ENCODE measurements around the gene GRM8.
"Not testable (repeated sequence)": the region's sequence is repeated elsewhere in the genome, so short reads cannot be mapped to it uniquely, and the experiment has no call there.

Gene GRM8

GRCh38 chr7:126689037-126689436 lies 563.7 kb downstream of the GRM8 start:
- DNase-seq (ENCODE audit: low read depth): no peak
- peaks cover 2% of the 10 kb centered on the region for H3K27me3 ChIP-seq (replicated peaks; ENCODE audit: control insufficient read depth, insufficient read depth, low read length)
- H3K4me3 ChIP-seq (ENCODE audit: low read length): no peak overlapping the region
- H3K4me1 ChIP-seq (ENCODE audit: control insufficient read depth, insufficient read depth, low read length): no peaks in the 10 kb centered on the region
- no peaks in the 10 kb centered on the region for H3K36me3 ChIP-seq (ENCODE audit: control insufficient read depth, insufficient read depth, low read length, severe bottlenecking)
- no peaks in the 10 kb centered on the region for H3K9me3 ChIP-seq (ENCODE audit: control insufficient read depth, low read length)
- no peak overlapping the region for H3K9ac ChIP-seq (ENCODE audit: low read length)

- Histone ChIP-seq H3K9me3 (ENCODE audit: control insufficient read depth, low read length) (no peaks in the 10 kb centered on the region), H3K27me3 (replicated peaks; ENCODE audit: control insufficient read depth, insufficient read depth, low read length) (peaks cover 2% of the 10 kb centered on the region), H3K4me1 (ENCODE audit: control insufficient read depth, insufficient read depth, low read length) (no peaks in the 10 kb centered on the region), H3K36me3 (ENCODE audit: control insufficient read depth, insufficient read depth, low read length, severe bottlenecking) (no peaks in the 10 kb centered on the region), H3K4me3 (ENCODE audit: low read length) (no peak overlapping the region), H3K9ac (ENCODE audit: low read length) (no peak overlapping the region)
- no peak for DNase-seq (ENCODE audit: low read depth)
Observed at GRCh38 chr7:126686474-126686873, 566.3 kb downstream of the GRM8 start.

DNA sequence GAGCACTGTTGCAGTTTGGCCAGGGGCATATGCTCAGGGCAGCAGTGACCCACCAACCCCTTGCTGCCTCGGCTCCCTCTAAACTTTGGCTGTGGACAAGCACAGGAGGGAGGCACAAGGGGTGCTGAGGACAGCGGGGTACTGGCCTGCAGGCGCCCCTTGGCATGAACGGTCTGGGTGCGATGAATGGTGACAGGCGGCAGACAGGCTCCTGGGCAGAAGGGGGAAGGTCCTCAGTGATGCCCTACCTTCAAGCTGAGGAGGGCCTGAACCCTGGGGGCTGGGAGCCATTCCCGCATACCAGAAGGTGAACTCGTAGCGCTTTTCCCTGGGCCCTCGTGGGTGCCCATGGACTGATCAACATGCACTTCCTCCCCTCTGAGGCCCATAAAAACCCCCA lies 567.1 kb downstream of the GRM8 start:
- DNase-seq (ENCODE audit: low read depth): no peak

DNA sequence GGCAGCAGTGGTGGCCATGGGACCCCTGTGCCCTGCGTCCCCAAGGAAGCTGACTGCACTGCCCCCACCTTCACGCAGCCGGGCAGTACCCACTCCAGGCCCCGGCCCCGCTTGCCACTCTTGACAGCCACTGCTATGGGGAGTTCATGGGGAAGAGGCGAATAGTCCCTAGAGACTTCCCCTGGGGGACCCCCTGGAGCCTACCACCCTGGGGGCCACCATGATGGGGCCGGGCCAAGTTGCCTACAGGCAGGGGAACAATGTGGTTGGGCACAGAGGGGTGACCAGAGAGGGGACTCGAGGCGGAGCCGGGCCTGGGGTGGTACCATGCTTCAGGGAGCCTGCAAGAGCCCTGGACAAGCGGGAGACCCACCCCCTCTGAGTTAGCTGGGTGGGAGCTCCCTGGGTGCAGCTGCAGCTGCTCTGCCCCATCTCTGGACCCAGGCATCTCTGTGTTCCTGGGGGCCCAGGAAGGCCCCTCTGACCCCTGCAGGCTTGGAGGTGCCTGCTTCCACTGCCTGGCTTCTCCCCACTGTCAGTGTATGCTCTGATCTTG lies 567.6 kb downstream of the GRM8 start:
- Histone ChIP-seq H3K36me3 (ENCODE audit: control insufficient read depth, insufficient read depth, low read length, severe bottlenecking) (no peaks in the 10 kb centered on the region), H3K9ac (ENCODE audit: low read length) (no peak overlapping the region), H3K4me3 (ENCODE audit: low read length) (no peak overlapping the region), H3K27me3 (replicated peaks; ENCODE audit: control insufficient read depth, insufficient read depth, low read length) (no peaks in the 10 kb centered on the region), H3K4me1 (ENCODE audit: control insufficient read depth, insufficient read depth, low read length) (no peaks in the 10 kb centered on the region), H3K9me3 (ENCODE audit: control insufficient read depth, low read length) (no peaks in the 10 kb centered on the region)
- DNase-seq (ENCODE audit: low read depth): no peak

More for the DNA sequence above, 567.1 kb downstream of the GRM8 start:
- no peaks in the 10 kb centered on the region for H3K9me3 ChIP-seq (ENCODE audit: control insufficient read depth, low read length)
- H3K27me3 ChIP-seq (replicated peaks; ENCODE audit: control insufficient read depth, insufficient read depth, low read length): peaks cover under 1% of the 10 kb centered on the region
- no peak overlapping the region for H3K9ac ChIP-seq (ENCODE audit: low read length)
- H3K4me3 ChIP-seq (ENCODE audit: low read length): no peak overlapping the region
- H3K36me3 ChIP-seq (ENCODE audit: control insufficient read depth, insufficient read depth, low read length, severe bottlenecking): no peaks in the 10 kb centered on the region
- H3K4me1 ChIP-seq (ENCODE audit: control insufficient read depth, insufficient read depth, low read length): no peaks in the 10 kb centered on the region

- Histone ChIP-seq H3K36me3 (ENCODE audit: control insufficient read depth, insufficient read depth, low read length, severe bottlenecking) (no peaks in the 10 kb centered on the region), H3K9ac (ENCODE audit: low read length) (no peak overlapping the region), H3K27me3 (replicated peaks; ENCODE audit: control insufficient read depth, insufficient read depth, low read length) (no peaks in the 10 kb centered on the region), H3K4me3 (ENCODE audit: low read length) (no peak overlapping the region), H3K4me1 (ENCODE audit: control insufficient read depth, insufficient read depth, low read length) (no peaks in the 10 kb centered on the region), H3K9me3 (ENCODE audit: control insufficient read depth, low read length) (no peaks in the 10 kb centered on the region)
- DNase-seq (ENCODE audit: low read depth): no peak
Observed at GRCh38 chr7:126682176-126682575, 570.6 kb downstream of the GRM8 start.

DNA sequence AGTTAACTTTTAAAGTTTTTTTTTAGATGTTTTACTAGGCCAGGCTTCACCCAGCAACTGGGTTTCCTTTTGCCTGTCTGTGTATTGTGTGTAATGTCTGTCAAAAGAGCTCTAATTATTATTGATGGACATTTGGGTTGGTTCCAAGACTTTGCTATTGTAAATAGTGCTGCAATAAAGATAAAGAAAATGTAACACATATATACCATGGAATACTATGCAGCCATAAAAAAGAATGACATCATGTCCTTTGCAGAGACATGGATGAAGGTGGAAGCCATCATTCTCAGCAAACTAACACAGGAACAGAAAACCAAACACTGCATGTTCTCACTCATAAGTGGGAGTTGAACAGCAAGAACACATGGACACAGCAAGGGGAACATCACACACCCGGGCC lies 584.0 kb downstream of the GRM8 start:
- not testable (repeated sequence) for H3K27me3 ChIP-seq (replicated peaks; ENCODE audit: control insufficient read depth, insufficient read depth, low read length); H3K4me1 ChIP-seq (ENCODE audit: control insufficient read depth, insufficient read depth, low read length); H3K9me3 ChIP-seq (ENCODE audit: control insufficient read depth, low read length); H3K9ac ChIP-seq (ENCODE audit: low read length); DNase-seq (ENCODE audit: low read depth); H3K4me3 ChIP-seq (ENCODE audit: low read length); H3K36me3 ChIP-seq (ENCODE audit: control insufficient read depth, insufficient read depth, low read length, severe bottlenecking)

DNA sequence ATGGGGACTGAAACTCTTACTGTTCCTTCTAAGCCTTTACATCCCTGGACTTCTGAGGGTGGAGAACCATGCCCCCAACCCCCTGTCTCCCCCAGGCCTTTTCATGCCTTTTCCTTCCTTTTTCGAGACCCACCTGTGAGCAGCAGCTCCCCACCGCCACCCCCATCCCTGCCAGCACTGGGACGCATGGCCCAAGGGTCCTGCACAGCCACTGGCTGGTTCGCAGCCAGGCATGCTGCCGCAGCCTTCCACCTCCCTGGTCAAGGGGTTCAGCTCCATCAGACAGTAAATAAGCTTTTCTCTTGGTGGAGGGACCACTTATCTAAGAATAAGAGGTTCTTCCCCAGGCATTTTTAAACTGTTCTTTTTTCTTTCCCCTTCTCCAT lies 584.4 kb downstream of the GRM8 start:
- H3K9me3 ChIP-seq (ENCODE audit: control insufficient read depth, low read length): no peaks in the 10 kb centered on the region
- no peaks in the 10 kb centered on the region for H3K27me3 ChIP-seq (replicated peaks; ENCODE audit: control insufficient read depth, insufficient read depth, low read length)
- no peaks in the 10 kb centered on the region for H3K4me1 ChIP-seq (ENCODE audit: control insufficient read depth, insufficient read depth, low read length)
- H3K4me3 ChIP-seq (ENCODE audit: low read length): no peak overlapping the region
- H3K9ac ChIP-seq (ENCODE audit: low read length): no peak overlapping the region
- H3K36me3 ChIP-seq (ENCODE audit: control insufficient read depth, insufficient read depth, low read length, severe bottlenecking): no peaks in the 10 kb centered on the region
- no peak for DNase-seq (ENCODE audit: low read depth)

DNA sequence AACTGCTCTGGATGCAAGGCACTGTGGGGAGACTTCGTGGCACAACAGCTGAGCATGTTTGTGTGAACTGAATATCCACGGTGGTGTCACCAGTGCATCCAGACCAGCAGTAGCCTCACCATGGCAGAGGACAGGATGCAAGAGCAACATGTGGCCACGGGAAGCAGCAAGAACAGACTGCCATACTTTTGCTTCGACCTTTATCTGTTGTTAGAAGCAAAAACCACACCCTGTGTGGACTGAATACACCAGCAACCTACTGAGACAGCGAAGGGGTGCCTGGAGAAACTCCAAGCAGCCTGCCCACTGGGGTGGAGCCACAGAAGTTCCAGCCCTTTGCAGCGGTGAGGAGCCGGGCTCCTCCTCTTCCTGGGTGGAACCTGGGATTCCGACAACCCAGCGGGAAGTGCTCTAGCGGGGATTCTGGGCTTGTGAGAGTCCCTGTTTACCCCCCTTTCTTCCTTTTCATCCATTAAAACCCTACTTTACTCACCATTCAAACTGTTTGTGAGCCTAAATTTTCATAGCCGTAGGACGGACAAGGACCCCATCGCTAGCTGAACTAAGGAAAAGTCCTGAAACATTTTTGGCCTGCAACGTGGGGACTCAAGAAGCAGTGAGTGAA lies 584.9 kb downstream of the GRM8 start:
- DNase-seq (ENCODE audit: low read depth): no peak
- Histone ChIP-seq H3K9me3 (ENCODE audit: control insufficient read depth, low read length) (no peaks in the 10 kb centered on the region), H3K36me3 (ENCODE audit: control insufficient read depth, insufficient read depth, low read length, severe bottlenecking) (no peaks in the 10 kb centered on the region), H3K9ac (ENCODE audit: low read length) (no peak overlapping the region), H3K4me1 (ENCODE audit: control insufficient read depth, insufficient read depth, low read length) (no peaks in the 10 kb centered on the region), H3K27me3 (replicated peaks; ENCODE audit: control insufficient read depth, insufficient read depth, low read length) (no peaks in the 10 kb centered on the region), H3K4me3 (ENCODE audit: low read length) (no peak overlapping the region)

DNA sequence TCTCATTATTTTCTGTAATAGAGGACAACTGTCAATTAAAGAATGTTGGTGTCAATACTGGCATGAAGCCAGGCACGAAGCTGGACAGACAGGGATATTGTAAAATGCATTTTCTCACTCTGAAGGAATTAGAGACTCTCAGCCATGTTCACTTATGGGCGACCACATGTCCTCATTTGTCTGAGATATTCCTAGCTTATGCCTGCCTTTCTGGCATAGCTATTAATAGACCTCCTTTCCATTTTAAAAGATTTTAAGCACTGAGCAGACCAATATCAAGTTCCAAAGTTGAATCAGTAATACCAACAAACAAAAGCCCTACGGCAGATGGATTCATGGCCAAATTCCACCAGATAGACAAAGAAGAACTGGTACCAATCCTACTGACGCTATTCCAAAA lies 589.9 kb downstream of the GRM8 start:
- no peak for DNase-seq (ENCODE audit: low read depth)
- Histone ChIP-seq H3K4me1 (ENCODE audit: control insufficient read depth, insufficient read depth, low read length) (no peaks in the 10 kb centered on the region), H3K4me3 (ENCODE audit: low read length) (no peak overlapping the region), H3K9ac (ENCODE audit: low read length) (no peak overlapping the region), H3K27me3 (replicated peaks; ENCODE audit: control insufficient read depth, insufficient read depth, low read length) (no peaks in the 10 kb centered on the region), H3K9me3 (ENCODE audit: control insufficient read depth, low read length) (no peaks in the 10 kb centered on the region), H3K36me3 (ENCODE audit: control insufficient read depth, insufficient read depth, low read length, severe bottlenecking) (no peaks in the 10 kb centered on the region)

DNA sequence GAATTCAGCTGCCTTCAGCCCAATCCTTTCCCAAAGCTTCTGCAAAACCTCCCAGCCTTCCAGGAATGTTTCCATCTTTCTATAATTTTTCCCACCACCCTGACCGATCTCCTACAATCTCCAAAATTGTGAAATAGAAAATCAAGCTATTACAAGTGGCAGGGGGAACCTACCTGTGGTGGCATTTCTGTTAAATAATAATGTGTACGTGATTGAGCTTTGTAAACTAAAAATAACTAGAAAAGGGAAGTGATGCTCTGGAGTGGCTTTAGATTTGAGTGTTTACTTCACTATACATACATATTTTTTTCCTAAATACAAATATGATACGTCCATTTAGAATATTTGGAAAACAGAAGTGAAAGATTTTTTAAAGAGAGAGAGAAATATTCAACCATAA lies 593.6 kb downstream of the GRM8 start:
- no peak for DNase-seq (ENCODE audit: low read depth)
- no peak overlapping the region for H3K4me3 ChIP-seq (ENCODE audit: low read length)
- no peaks in the 10 kb centered on the region for H3K27me3 ChIP-seq (replicated peaks; ENCODE audit: control insufficient read depth, insufficient read depth, low read length)
- H3K4me1 ChIP-seq (ENCODE audit: control insufficient read depth, insufficient read depth, low read length): no peaks in the 10 kb centered on the region
- H3K9ac ChIP-seq (ENCODE audit: low read length): no peak overlapping the region
- H3K9me3 ChIP-seq (ENCODE audit: control insufficient read depth, low read length): no peaks in the 10 kb centered on the region
- no peaks in the 10 kb centered on the region for H3K36me3 ChIP-seq (ENCODE audit: control insufficient read depth, insufficient read depth, low read length, severe bottlenecking)

GRCh38 chr7:126658684-126659083 lies 594.1 kb downstream of the GRM8 start:
- Histone ChIP-seq H3K4me1 (ENCODE audit: control insufficient read depth, insufficient read depth, low read length) (no peaks in the 10 kb centered on the region), H3K9me3 (ENCODE audit: control insufficient read depth, low read length) (no peaks in the 10 kb centered on the region), H3K36me3 (ENCODE audit: control insufficient read depth, insufficient read depth, low read length, severe bottlenecking) (no peaks in the 10 kb centered on the region), H3K9ac (ENCODE audit: low read length) (no peak overlapping the region), H3K4me3 (ENCODE audit: low read length) (no peak overlapping the region), H3K27me3 (replicated peaks; ENCODE audit: control insufficient read depth, insufficient read depth, low read length) (no peaks in the 10 kb centered on the region)
- no peak for DNase-seq (ENCODE audit: low read depth)
